LNCaP clone FGC (cell line): ENCODE data around the gene TOR1AIP1.

ENCODE experiments used
- DNase-seq: peaks from one replicate; pipeline ENCODE4 v3.0.0-alpha.2; 2011; ENCODE audit warnings: low read depth
- H3K4me3 ChIP-seq: 2 replicates; pipeline ENCODE4 v1.5.1; 2011; ENCODE audit warnings: mild to moderate bottlenecking, low read depth, low read length, control low read depth
- TF ChIP-seq, protein P1 (sequence below): IDR thresholded peaks from 2 replicates; pipeline ENCODE4 v1.5.1; 2012; ENCODE audit warnings: mild to moderate bottlenecking; ENCODE audit not compliant: control insufficient read depth, insufficient read depth; ENCODE audit errors: extremely low read depth

TOR1AIP1 gene

DNA sequence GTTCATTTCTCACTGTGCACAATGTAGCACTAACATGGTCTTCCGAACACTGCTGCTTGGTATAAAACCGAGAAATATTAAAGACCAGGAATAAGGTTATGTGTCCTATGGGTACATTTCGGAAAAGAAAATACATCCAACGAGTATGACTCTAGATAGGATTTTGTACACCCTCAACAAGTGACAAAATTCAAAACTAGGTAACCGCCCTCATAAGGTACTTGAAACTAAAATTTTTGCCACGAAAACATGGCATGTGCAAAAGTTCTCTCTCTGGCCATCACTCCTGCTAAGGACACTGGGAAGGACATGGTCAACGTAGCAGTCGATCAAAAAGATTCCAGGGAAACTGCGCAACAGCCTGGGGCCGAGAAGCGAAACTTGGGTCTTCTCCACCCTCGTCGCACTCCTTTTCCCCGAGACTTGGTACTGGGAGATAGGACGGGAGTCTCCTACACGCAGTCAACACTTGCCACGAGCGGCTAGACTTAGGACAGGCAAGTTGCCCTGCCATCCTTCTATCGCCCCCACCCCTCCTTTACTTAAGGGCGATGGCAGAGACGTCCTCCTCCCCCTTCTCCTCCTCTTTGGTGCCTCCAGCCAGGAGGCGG, 338 bp upstream of the TOR1AIP1 start:
- peak overlapping the region; percentile 85 for H3K4me3 ChIP-seq
- peak; percentile 89 for DNase-seq
- TF ChIP-seq, protein P1, sequence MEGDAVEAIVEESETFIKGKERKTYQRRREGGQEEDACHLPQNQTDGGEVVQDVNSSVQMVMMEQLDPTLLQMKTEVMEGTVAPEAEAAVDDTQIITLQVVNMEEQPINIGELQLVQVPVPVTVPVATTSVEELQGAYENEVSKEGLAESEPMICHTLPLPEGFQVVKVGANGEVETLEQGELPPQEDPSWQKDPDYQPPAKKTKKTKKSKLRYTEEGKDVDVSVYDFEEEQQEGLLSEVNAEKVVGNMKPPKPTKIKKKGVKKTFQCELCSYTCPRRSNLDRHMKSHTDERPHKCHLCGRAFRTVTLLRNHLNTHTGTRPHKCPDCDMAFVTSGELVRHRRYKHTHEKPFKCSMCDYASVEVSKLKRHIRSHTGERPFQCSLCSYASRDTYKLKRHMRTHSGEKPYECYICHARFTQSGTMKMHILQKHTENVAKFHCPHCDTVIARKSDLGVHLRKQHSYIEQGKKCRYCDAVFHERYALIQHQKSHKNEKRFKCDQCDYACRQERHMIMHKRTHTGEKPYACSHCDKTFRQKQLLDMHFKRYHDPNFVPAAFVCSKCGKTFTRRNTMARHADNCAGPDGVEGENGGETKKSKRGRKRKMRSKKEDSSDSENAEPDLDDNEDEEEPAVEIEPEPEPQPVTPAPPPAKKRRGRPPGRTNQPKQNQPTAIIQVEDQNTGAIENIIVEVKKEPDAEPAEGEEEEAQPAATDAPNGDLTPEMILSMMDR, result no peak

DNA sequence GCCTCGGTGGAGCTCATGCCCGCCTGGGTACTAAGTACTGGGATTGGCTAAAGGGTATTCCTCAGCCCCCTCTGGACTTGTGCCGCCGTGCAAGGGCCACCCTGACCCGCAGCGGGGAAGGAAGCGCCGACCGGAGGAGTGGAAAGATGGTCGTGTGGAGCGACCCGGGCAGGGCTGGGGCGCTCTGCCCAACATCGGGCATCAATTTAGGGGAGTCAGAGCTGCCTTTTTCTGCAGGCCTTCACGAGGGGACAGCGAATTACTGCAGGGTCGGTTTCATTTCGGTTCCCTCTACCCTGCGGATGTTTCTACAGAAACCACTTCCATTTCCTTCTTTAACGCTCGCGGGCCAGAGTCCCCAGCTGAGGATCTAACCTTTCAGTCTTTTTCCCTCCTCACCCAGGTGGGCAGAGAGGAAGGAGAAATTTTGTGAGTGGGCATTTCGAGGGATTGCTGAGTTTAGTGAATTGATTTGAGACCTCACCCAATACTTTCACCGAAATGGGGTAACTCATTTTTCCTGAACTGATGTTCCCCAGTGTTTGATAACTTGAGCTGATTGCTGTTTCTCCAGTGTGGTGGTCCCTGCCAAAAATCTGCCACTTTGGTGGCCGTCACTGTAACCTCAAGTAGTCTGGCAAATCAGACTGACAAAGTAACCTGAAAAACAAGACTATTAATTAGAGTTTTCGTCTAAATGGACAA, 1.1 kb downstream of the TOR1AIP1 start:
- peak overlapping the region; percentile 85 for H3K4me3 ChIP-seq
- DNase-seq, result no peak
- TF ChIP-seq, protein P1, result no peak

DNA sequence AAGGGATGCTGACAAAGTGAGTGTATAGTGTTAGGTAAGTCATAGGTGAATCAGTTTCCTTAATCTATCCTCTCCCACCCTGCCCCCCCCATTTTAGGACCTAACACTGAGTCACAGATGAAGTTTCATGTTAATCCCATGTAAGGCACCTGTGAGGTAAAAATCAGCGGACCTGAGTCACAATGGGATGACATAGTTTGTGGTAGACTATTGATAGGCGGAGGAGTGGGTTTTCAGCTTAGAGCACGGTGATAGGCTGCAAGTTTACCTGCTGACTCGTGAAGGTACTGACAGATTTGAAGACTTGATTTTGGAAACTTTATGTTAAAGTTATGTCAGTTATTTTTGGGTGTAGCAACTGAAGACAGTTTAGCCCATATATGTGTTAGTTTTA, 1.7 kb downstream of the TOR1AIP1 start:
- peak overlapping the region; percentile 85 for H3K4me3 ChIP-seq
- TF ChIP-seq, protein P1, result no peak
- DNase-seq, result no peak

DNA sequence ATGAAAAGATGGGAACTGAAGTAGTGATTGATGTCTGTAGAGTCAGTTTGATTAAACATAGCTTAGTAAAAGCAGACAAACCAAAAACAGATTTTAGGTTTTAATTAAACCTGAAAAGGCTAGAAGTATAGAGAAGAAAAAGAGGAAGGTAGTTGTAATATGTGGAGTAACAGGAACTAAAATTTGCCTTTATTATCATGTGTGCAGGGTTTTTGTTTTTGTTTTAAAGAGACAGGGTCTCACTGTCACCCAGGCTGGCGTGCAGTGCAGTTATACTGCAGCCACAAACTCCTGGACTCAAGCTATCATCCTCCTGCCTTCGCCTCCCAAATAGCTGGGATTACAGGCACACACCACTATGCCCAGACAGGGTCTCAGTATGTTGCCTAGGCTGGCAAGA, 6.0 kb downstream of the TOR1AIP1 start:
- TF ChIP-seq, protein P1, result no peak
- no peak for DNase-seq
- no peak overlapping the region for H3K4me3 ChIP-seq

DNA sequence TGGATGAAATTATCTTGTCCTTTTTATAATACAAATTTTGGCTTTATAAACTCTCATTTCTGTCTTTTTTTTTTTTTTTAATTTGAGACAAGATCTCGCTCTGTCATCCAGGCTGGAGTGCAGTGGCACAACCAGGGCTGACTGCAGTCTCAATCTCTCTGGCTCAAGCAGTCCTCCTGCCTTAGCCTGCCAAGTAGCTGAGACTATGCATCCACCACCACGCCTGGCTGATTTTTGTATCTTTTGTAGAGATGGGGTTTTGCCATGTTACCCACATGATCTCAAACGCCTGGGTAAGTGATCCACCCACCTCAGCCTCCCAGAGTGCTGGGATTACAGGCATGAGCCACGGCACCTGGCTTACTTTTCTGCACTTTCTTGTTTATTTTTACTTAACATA, 7.5 kb downstream of the TOR1AIP1 start:
- no peak overlapping the region for H3K4me3 ChIP-seq
- TF ChIP-seq, protein P1, result no peak

DNA sequence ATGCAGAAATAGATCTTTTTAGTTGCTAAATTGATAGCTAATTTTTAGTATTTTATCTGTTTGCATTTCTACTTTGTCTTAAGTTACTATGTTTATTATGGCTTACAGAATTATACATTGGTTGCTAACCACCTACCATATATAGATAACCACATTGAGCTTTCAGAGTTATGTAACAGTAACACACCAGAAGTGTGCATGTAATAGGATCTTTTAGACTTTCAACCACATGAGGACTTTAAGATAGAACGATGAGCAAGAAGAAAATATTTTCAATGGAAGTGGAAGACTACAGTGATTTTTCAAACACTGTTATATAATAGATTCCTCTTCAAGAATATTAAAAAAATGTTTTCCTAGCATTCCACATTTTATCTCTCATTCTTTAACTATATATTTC, 28.8 kb downstream of the TOR1AIP1 start:
- TF ChIP-seq, protein P1, result no peak
- no peak overlapping the region for H3K4me3 ChIP-seq
- DNase-seq, result no peak

More for the DNA sequence above, 7.5 kb downstream of the TOR1AIP1 start:
- DNase-seq, result no peak
